IPS-20b (cell line): ENCODE measurements around the gene DOC2B.

Experiments used
- H3K27ac ChIP-seq: one replicate; pipeline ENCODE4 v1.5.1; 2013; ENCODE audit warnings: low read length
- H3K27me3 ChIP-seq: 2 replicates; pipeline ENCODE4 v1.6.1; 2013; ENCODE audit warnings: mild to moderate bottlenecking, low read length, inconsistent platforms; ENCODE audit not compliant: insufficient read depth
- H3K36me3 ChIP-seq: 2 replicates; pipeline ENCODE4 v1.6.1; 2013; ENCODE audit warnings: low read depth, mild to moderate bottlenecking, inconsistent platforms, low read length, moderate library complexity; ENCODE audit not compliant: insufficient read depth
- H3K4me1 ChIP-seq: 2 replicates; pipeline ENCODE4 v1.6.1; 2013; ENCODE audit warnings: mild to moderate bottlenecking, control low read depth, inconsistent platforms, low read length, moderate library complexity; ENCODE audit not compliant: insufficient read depth
- H3K4me3 ChIP-seq: 2 replicates; pipeline ENCODE4 v1.5.1; 2013; ENCODE audit warnings: mild to moderate bottlenecking, low read length, inconsistent platforms
- H3K9ac ChIP-seq: 2 replicates; pipeline ENCODE4 v1.6.1; 2013; ENCODE audit warnings: low read depth, mild to moderate bottlenecking, inconsistent platforms, low read length, moderate library complexity
- H3K9me3 ChIP-seq: 2 replicates; pipeline ENCODE4 v1.6.1; 2013; ENCODE audit warnings: mild to moderate bottlenecking, low read depth, low read length, inconsistent platforms; ENCODE audit not compliant: insufficient read depth

Gene DOC2B

DNA sequence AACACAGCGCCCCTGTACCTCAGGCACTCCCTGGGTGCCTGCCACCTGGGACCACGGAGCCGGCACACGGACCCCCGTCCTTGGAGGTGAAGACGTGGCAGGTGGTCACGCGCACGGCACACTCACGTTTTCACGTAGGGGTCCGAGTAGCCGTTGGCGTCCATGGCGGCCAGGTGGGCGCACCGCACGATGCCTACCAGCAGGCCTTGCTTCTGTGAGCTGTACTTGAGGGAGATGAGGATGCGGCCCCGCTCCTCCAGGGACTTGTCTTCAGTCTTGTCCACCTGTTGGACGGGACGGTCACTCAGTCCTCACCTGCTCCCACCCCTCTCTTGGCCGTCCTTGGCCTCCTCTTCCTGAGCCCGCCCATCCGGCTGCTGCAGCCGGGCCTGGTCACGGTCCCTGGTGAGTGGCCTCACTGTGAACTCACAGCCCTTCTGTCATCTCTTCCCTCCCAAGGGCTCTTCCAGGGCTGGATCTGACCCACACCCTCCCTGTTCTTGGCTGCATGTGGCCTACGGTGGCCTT, 25.3 kb downstream of the DOC2B start:
- no peak overlapping the region for H3K27ac ChIP-seq
- H3K27me3 ChIP-seq: no peaks in the 10 kb centered on the region
- no peaks in the 10 kb centered on the region for H3K4me1 ChIP-seq
- no peaks in the 10 kb centered on the region for H3K36me3 ChIP-seq
- no peaks in the 10 kb centered on the region for H3K9me3 ChIP-seq
- H3K4me3 ChIP-seq: no peak overlapping the region
- H3K9ac ChIP-seq: no peak overlapping the region

DNA sequence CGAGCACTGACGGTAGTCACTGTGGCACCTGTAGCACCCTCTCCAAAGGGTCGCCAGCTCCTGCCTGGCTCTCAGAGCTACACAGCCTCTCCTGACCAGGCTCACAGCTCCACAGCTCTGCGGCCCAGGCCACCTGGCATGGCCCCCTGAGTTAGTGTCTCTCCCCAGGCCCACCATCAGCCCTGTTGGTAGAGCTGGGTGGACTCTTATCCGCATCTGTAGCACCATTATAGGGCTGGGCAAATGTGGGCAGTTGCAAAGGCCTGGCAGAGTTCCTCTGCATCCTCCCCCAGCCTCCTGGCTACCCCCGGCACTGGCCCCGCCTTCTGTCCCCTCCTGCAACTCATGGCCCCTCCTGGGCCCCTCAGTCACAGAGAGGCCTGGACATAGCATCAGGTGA, 25.9 kb downstream of the DOC2B start:
- H3K36me3 ChIP-seq: no peaks in the 10 kb centered on the region
- H3K9ac ChIP-seq: no peak overlapping the region
- no peaks in the 10 kb centered on the region for H3K4me1 ChIP-seq
- no peaks in the 10 kb centered on the region for H3K27me3 ChIP-seq
- no peak overlapping the region for H3K4me3 ChIP-seq
- H3K27ac ChIP-seq: no peak overlapping the region
- no peaks in the 10 kb centered on the region for H3K9me3 ChIP-seq

DNA sequence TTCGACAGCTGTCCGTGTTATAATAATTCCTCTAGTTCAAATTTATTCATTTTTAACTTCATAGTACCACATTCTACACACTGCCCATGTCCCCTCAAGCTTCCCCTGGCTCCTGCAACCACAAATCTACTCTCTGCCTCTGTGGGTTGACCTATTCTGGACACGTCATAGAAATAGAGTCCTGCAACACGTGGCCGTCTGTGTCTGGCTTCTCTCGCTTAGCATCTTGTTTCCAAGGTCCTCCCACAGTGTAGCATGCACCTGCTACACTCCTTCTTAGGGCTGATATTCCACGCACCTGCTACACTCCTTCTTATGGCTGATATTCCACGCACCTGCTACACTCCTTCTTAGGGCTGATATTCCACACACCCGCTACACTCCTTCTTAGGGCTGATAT, 27.6 kb downstream of the DOC2B start:
- Histone ChIP-seq H3K9ac (no peak overlapping the region), H3K4me1 (no peaks in the 10 kb centered on the region), H3K4me3 (no peak overlapping the region), H3K36me3 (no peaks in the 10 kb centered on the region), H3K27ac (no peak overlapping the region), H3K27me3 (no peaks in the 10 kb centered on the region), H3K9me3 (no peaks in the 10 kb centered on the region)

DNA sequence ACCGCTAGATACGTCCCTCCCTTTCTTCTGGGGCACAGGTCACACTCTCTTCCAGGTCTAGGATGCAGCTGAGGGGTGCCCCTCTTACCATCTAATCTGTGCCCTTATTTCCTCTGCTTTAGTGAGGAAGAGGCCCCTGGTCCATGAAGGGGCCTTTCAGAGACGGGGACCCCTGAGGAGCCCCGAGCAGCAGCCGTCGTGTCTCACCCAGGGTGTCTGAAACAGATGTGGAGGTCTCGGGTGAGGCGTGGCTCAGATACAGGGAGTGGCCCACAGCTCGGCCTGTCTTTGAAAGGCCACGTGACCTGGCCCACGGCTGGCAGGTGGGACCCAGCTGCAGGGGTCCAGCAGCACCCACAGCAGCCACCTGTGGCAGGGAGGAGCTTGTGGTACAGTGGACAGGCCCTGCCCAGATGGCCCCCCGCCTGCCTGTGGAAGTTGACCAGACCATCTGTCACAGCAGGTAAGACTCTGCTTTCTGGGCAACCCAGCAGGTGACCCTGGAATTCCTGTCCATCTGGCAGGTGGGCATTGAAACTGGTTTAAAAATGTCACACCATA, 28.5 kb downstream of the DOC2B start:
- H3K9me3 ChIP-seq: no peaks in the 10 kb centered on the region
- no peak overlapping the region for H3K27ac ChIP-seq
- no peaks in the 10 kb centered on the region for H3K27me3 ChIP-seq
- no peaks in the 10 kb centered on the region for H3K4me1 ChIP-seq
- no peak overlapping the region for H3K4me3 ChIP-seq
- H3K9ac ChIP-seq: no peak overlapping the region
- H3K36me3 ChIP-seq: no peaks in the 10 kb centered on the region

DNA sequence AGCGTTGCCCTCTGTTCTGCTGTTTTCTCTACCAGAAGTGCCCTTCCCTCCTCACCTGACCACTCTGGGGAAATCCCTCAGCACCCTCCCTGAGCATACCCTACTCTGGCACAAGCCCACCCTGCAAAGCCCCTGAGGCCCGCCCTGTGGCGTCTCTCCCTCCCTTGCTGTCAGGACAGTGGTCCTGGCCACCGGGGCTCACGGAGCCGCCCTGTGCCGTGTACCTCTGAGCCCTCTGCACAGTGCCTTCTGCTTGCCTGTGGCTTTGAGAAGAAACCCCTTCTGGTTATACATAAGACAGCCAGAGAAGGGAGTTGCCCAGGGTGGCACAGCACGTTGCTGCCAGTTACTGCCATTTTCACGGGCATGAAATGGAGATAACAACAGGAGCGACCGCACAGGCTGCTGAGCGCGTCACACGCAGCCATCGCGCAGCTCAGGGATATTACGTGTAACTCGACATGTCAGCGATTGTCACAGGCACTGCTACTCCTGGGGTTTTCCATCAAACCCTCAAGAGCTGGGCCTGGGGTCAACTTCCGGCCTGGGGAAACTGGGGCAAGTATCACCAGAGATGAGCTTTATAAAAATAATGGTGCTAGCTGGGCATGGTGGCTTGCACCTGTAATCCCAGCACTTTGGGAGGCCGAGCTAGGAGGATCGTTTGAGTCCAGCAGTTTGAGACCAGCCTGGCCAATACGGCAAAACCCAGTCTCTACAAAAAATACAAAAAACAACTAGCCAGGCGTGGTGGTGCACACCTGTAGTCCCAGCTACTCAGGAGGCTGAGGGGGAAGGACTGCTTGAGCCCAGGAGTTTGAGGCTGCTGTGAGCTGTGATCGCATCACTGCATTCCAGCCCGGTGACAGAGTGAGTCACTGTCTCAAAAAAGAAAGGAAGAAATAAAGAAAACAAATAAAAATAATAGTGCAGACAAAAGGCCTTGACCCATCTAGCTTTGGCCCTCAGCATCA, 29.3 kb downstream of the DOC2B start:
- Histone ChIP-seq H3K27ac (no peak overlapping the region), H3K4me3 (no peak overlapping the region), H3K4me1 (no peaks in the 10 kb centered on the region), H3K27me3 (no peaks in the 10 kb centered on the region), H3K9ac (no peak overlapping the region), H3K36me3 (no peaks in the 10 kb centered on the region), H3K9me3 (no peaks in the 10 kb centered on the region)

DNA sequence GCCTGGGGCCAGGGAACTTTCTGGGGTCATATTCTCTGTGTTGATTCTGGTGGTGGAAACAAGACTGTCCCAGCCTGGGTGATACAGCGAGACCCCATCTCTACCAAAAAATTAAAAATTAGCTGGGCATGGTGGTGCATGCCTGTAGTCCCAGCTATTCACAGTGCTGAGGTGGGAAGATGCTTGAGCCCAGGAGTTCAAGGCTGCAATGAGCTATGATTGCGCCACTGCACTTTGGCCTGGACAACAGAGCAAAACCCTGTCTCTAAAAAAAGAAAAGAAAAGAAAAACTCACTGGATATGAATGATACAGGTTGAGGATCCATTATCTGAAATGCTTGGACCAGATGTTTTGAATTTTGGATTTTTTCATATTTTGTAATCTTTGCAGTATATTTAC, 30.4 kb downstream of the DOC2B start:
- H3K27me3 ChIP-seq: no peaks in the 10 kb centered on the region
- H3K9me3 ChIP-seq: no peaks in the 10 kb centered on the region
- no peak overlapping the region for H3K4me3 ChIP-seq
- H3K4me1 ChIP-seq: no peaks in the 10 kb centered on the region
- H3K36me3 ChIP-seq: no peaks in the 10 kb centered on the region
- no peak overlapping the region for H3K27ac ChIP-seq
- no peak overlapping the region for H3K9ac ChIP-seq

DNA sequence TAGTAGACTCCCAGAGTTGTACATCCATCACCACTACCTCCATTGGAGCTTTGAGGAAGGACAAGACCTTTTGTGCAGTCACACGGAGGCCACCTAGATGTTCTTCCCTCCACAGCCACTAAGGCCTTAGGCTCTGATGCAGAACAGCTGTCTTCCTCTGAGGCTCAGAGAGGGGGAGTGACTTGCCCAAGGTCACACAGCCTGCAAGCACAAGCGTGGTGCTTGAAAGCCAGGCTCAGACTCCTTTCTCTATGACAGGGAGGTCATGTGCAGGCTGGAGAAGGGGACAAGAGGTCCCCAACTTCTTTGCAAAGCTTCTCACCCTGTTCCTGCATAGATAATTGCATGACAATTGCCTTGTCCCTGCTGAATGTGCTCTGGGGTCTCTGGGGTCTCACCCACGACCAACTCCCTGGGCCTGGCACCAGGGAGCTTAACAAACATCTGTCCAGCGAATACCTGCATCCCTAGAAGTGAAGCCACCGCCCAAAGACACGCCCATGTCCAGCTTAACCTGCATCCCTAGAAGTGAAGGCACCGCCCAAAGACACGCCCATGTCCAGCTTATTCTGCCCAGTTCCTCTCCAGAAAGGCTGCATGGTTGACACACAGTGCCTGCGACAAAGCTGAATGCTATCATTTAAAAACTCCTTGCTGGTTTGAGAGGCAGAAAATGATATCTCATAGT, 31.4 kb downstream of the DOC2B start:
- no peaks in the 10 kb centered on the region for H3K36me3 ChIP-seq
- H3K9me3 ChIP-seq: no peaks in the 10 kb centered on the region
- no peaks in the 10 kb centered on the region for H3K27me3 ChIP-seq

DNA sequence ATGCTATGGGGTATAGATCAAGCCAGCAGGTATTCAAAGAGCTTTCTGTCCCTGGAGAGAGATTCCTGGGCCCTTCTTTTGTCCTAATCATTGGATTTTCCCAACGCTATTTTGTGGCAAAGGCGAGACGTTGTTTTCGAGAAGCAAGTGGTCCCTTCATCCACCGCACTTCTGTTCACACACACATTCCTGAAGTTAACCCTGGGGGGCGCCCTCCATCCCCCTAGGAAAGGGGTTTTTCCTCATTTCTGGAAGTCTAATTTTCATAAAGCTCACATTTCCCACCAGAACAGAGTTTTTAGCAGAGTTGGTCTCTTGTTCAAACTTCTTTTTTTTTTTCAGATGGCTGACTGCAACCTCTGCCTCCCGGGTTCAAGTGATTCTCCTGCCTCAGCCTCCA, 32.2 kb downstream of the DOC2B start:
- no peaks in the 10 kb centered on the region for H3K9me3 ChIP-seq
- no peaks in the 10 kb centered on the region for H3K27me3 ChIP-seq
- H3K4me1 ChIP-seq: no peaks in the 10 kb centered on the region
- no peaks in the 10 kb centered on the region for H3K36me3 ChIP-seq
- no peak overlapping the region for H3K27ac ChIP-seq
- H3K4me3 ChIP-seq: no peak overlapping the region
- H3K9ac ChIP-seq: no peak overlapping the region

More for the DNA sequence above, 31.4 kb downstream of the DOC2B start:
- Histone ChIP-seq H3K27ac (no peak overlapping the region), H3K4me1 (no peaks in the 10 kb centered on the region), H3K4me3 (no peak overlapping the region), H3K9ac (no peak overlapping the region)

DNA sequence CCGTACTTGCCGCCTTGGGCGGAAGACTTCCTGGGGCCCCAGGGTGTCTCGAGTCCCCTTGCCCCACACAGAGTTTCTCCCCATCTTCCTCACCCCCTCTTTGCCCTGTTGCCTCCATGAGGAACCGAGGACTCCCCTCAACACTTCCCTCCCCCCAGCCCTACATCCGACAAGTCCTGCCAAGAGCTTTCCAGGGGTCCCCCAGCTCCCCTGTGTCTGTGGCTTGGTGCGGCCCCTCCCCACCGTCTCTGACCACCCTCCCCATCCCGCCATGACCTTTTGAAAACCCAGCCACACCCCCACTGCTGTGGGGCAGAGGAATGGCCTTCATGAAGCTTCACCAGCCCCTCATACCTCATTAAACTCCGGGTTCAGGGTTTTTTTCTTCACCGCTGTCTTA, 32.7 kb downstream of the DOC2B start:
- H3K27ac ChIP-seq: no peak overlapping the region
- H3K4me1 ChIP-seq: no peaks in the 10 kb centered on the region
- H3K4me3 ChIP-seq: no peak overlapping the region
- no peaks in the 10 kb centered on the region for H3K9me3 ChIP-seq
- H3K36me3 ChIP-seq: no peaks in the 10 kb centered on the region
- no peak overlapping the region for H3K9ac ChIP-seq
- no peaks in the 10 kb centered on the region; the same call in 1 of the 2 replicates for H3K27me3 ChIP-seq

DNA sequence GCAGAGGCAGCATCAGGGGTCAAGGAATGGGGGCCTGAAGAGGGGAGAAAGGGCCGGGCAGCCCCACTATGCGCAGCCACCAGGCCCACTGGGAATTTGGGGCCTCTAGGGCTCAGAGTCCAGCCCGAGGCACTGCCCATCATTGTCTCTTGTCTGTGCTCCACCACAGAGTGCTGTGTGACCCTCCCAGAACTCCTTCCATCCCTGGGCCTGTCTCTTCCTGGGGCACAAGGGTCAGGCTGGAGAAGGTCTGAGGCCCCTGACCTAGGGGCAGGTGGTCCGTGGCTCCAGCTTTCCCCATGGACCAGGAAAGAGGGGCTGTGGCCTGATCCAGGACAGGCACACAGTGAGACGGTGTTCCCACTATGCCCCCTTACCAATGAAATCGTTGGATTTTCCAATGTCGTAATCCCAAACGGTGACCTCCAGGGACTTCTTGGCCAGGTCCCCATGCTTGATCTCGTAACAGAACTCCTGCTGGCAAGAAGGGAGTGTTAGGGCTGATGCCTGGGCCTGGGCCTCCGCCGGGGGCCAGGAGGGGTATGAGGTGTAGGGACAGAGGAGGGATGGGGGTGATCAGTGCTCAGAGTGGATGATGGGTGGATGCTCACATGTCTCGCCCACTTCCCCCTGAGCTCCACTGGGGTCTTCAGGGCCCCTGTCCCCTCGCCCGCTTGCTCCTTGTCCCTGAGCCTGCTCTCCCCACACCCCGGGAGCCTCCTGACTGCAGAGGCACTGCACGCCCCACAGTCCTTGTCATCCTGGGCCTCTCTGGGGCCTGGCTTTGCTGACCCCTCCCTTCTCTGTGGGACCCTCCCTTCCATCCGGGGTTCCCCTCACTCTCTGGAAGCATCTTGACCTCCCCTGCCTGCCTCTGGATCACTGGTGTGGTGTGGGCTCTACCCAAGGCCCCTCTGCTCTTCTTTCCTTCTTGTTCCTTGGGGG, 33.4 kb downstream of the DOC2B start:
- H3K4me3 ChIP-seq: no peak overlapping the region
- H3K36me3 ChIP-seq: no peaks in the 10 kb centered on the region
- H3K4me1 ChIP-seq: no peaks in the 10 kb centered on the region
- H3K27me3 ChIP-seq: no peaks in the 10 kb centered on the region; the same call in none of the 2 replicates
- H3K9ac ChIP-seq: no peak overlapping the region
- no peaks in the 10 kb centered on the region for H3K9me3 ChIP-seq
- no peak overlapping the region for H3K27ac ChIP-seq
